Memory B cell (primary cell): ENCODE results near the gene CEBPG.

Source experiments
- ATAC-seq: fragments of 150-1000 bp; cut with Tn5 transposase; 2 replicates; pipeline ENCODE4 v1.10.0; 2021; ENCODE audit warnings: low read depth, mild to moderate bottlenecking, moderate library complexity
- DNase-seq, 2 donors: peaks; one replicate each; pipeline ENCODE4 v3.0.0; 2022; ENCODE audit warnings: low spot score in 2 of 2
- H3K27ac Mint-ChIP-seq: one replicate; pipeline ENCODE4 v1.8.0; 2022; ENCODE audit warnings: mild to moderate bottlenecking, moderate library complexity, mixed read lengths
- H3K27me3 Mint-ChIP-seq: one replicate; pipeline ENCODE4 v1.8.0; 2022; ENCODE audit warnings: mixed read lengths
- H3K36me3 Mint-ChIP-seq: one replicate; pipeline ENCODE4 v1.8.0; 2022; ENCODE audit warnings: mild to moderate bottlenecking, mixed read lengths
- H3K4me1 Mint-ChIP-seq: one replicate; pipeline ENCODE4 v1.8.0; 2022; ENCODE audit warnings: mixed read lengths
- H3K4me3 Mint-ChIP-seq: one replicate; pipeline ENCODE4 v1.8.0; 2022; ENCODE audit warnings: mild to moderate bottlenecking, moderate library complexity, mixed read lengths
- H3K9me3 Mint-ChIP-seq: one replicate; pipeline ENCODE4 v1.8.0; 2022; ENCODE audit warnings: mixed read lengths

The CEBPG gene

GRCh38 chr19:33407716-33408115, 34.2 kb downstream of the CEBPG start:
- H3K27ac Mint-ChIP-seq = no peak overlapping the region
- DNase-seq = no peak
- no peaks in the 10 kb centered on the region for H3K27me3 Mint-ChIP-seq
- peaks cover 2% of the 10 kb centered on the region for H3K4me1 Mint-ChIP-seq
- no peaks in the 10 kb centered on the region for H3K36me3 Mint-ChIP-seq
- no peak for ATAC-seq
- no peaks in the 10 kb centered on the region for H3K9me3 Mint-ChIP-seq
- H3K4me3 Mint-ChIP-seq = no peak overlapping the region

DNA sequence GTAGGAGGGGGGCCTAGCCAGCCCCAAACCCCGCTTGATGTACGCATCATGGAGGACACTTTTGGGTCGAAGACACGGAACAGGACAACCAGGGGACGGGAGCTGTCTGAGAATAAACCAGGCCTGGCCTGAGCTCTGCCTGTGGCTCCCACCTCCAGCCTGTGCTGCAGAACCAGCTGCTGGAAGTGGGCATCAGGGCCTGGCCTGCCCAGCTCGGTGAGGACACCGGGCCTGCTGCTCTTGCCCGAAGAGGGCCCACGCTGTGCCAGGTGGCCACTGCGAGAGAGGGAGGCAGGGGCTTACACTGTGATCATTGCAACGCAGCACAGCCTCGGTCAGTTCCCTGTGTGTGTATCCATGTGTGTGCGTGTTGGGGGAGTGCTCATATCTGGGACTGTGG, 34.6 kb downstream of the CEBPG start:
- no peak for ATAC-seq
- no peaks in the 10 kb centered on the region for H3K27me3 Mint-ChIP-seq
- H3K4me3 Mint-ChIP-seq = no peak overlapping the region
- no peak for DNase-seq
- H3K4me1 Mint-ChIP-seq = peaks cover 2% of the 10 kb centered on the region
- H3K27ac Mint-ChIP-seq = no peak overlapping the region
- no peaks in the 10 kb centered on the region for H3K9me3 Mint-ChIP-seq
- no peaks in the 10 kb centered on the region for H3K36me3 Mint-ChIP-seq

GRCh38 chr19:33408538-33409434, 35.3 kb downstream of the CEBPG start:
- Mint-ChIP-seq H3K9me3 (no peaks in the 10 kb centered on the region), H3K4me3 (no peak overlapping the region), H3K4me1 (peaks cover 2% of the 10 kb centered on the region), H3K27me3 (no peaks in the 10 kb centered on the region), H3K27ac (no peak overlapping the region), H3K36me3 (no peaks in the 10 kb centered on the region)
- DNase-seq (no peak), ATAC-seq (no peak)

DNA sequence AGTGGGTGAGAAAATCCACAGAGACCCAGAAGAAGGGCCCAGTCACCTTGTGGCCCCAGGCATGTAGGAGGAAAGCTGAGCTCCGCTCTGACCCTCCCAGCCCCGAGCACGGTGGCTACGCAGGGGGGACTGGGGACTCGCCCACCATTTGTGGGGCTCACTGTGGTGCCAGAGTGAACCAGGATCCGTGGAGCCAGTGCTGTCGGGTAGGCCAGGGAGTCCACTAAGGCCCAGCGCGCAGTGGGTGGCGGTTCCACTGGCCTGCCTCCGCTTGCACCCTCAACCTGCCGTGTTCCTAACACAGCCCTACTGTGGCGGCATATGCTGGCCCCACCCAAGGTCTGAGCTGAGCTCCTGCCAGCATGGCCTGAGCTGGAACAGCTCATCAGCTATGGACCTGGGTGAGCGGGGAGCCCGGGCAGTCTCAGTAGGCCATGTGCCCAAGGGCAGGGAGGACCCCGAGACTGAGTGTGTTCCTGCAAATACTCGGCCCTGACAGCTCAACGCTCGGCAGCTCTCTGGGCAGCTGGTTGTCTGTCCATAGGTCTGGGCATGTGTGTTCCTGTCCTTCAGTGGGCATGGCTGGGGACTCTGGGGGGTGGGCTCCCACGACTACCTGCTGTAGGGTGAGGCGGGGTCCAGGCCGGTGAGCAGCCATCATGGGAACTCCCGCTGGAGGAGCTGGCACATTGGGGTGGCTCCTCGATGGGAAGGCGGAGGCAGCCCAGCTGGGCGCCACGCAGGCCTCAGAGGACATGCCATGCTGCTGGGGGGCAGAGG, 36.6 kb downstream of the CEBPG start:
- no peak overlapping the region for H3K4me3 Mint-ChIP-seq
- peaks cover 2% of the 10 kb centered on the region for H3K4me1 Mint-ChIP-seq
- ATAC-seq (no peak), DNase-seq (no peak)
- H3K9me3 Mint-ChIP-seq = no peaks in the 10 kb centered on the region
- H3K36me3 Mint-ChIP-seq = no peaks in the 10 kb centered on the region
- no peaks in the 10 kb centered on the region for H3K27me3 Mint-ChIP-seq
- no peak overlapping the region for H3K27ac Mint-ChIP-seq

- Mint-ChIP-seq H3K36me3 (no peaks in the 10 kb centered on the region), H3K4me3 (no peak overlapping the region), H3K9me3 (no peaks in the 10 kb centered on the region), H3K4me1 (peaks cover 2% of the 10 kb centered on the region), H3K27me3 (no peaks in the 10 kb centered on the region), H3K27ac (no peak overlapping the region)
- DNase-seq (no peak), ATAC-seq (no peak)
These were observed 37.4 kb downstream of the CEBPG start for GRCh38 chr19:33410915-33411401.

DNA sequence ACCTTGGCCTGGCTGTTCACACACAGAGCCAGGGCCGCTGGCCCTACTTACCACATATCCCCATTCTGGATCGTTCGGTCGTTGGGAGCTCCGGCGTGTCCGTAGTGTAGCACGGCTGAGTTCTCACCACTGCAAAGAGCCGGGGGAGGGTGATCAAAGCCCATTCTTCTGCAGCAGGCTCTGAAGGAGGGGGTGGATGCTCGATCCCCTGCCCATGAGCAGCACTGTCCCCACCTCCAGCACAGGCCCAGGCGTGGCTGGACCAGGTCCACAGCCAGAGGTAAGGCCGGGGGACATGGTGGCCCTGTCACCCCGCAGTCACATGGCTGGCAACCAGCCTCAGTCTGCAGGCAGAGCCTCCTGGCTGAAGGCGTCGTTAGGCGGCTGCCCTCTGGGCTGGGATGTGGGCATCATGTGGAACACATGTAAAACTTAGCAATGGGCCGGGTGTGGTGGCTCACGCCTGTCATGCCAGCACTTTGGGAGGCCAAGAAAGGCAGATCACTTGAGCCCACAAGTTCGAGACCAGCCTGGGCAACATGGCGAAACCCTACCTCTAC, 38.2 kb downstream of the CEBPG start:
- DNase-seq = no peak
- no peaks in the 10 kb centered on the region for H3K36me3 Mint-ChIP-seq
- no peaks in the 10 kb centered on the region for H3K27me3 Mint-ChIP-seq
- ATAC-seq = no peak
- no peaks in the 10 kb centered on the region for H3K9me3 Mint-ChIP-seq
- H3K27ac Mint-ChIP-seq = no peak overlapping the region
- H3K4me1 Mint-ChIP-seq = peaks cover 4% of the 10 kb centered on the region
- no peak overlapping the region for H3K4me3 Mint-ChIP-seq

GRCh38 chr19:33412601-33413425, 39.3 kb downstream of the CEBPG start:
- peaks cover 5% of the 10 kb centered on the region for H3K4me1 Mint-ChIP-seq
- no peak overlapping the region for H3K27ac Mint-ChIP-seq
- H3K36me3 Mint-ChIP-seq = no peaks in the 10 kb centered on the region
- no peaks in the 10 kb centered on the region for H3K27me3 Mint-ChIP-seq
- DNase-seq (no peak), ATAC-seq (no peak)
- H3K9me3 Mint-ChIP-seq = no peaks in the 10 kb centered on the region
- H3K4me3 Mint-ChIP-seq = no peak overlapping the region

DNA sequence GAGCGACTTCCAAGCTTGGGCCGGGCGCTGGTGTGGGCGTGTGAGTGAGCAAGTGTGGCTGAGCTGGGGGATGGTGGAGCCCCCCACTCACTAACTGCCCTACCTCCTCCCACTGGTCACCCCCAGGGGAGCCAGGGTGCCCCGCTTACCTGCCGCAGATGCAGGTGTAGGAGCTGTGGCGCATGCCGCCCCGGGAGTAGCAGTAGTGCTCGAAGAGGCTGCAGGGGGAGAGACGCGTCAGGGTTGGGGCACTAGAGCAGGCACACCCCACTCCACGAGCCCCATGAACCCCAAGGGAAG, 39.9 kb downstream of the CEBPG start:
- Mint-ChIP-seq H3K4me3 (no peak overlapping the region), H3K27ac (no peak overlapping the region), H3K9me3 (no peaks in the 10 kb centered on the region), H3K4me1 (peaks cover 5% of the 10 kb centered on the region), H3K36me3 (no peaks in the 10 kb centered on the region), H3K27me3 (no peaks in the 10 kb centered on the region)
- DNase-seq (no peak), ATAC-seq (no peak)

- no peaks in the 10 kb centered on the region for H3K9me3 Mint-ChIP-seq
- ATAC-seq (no peak), DNase-seq (no peak)
- no peak overlapping the region for H3K27ac Mint-ChIP-seq
- peaks cover 5% of the 10 kb centered on the region for H3K4me1 Mint-ChIP-seq
- no peak overlapping the region for H3K4me3 Mint-ChIP-seq
- H3K27me3 Mint-ChIP-seq = no peaks in the 10 kb centered on the region
- no peaks in the 10 kb centered on the region for H3K36me3 Mint-ChIP-seq
These were observed 40.6 kb downstream of the CEBPG start for GRCh38 chr19:33413868-33414666.

DNA sequence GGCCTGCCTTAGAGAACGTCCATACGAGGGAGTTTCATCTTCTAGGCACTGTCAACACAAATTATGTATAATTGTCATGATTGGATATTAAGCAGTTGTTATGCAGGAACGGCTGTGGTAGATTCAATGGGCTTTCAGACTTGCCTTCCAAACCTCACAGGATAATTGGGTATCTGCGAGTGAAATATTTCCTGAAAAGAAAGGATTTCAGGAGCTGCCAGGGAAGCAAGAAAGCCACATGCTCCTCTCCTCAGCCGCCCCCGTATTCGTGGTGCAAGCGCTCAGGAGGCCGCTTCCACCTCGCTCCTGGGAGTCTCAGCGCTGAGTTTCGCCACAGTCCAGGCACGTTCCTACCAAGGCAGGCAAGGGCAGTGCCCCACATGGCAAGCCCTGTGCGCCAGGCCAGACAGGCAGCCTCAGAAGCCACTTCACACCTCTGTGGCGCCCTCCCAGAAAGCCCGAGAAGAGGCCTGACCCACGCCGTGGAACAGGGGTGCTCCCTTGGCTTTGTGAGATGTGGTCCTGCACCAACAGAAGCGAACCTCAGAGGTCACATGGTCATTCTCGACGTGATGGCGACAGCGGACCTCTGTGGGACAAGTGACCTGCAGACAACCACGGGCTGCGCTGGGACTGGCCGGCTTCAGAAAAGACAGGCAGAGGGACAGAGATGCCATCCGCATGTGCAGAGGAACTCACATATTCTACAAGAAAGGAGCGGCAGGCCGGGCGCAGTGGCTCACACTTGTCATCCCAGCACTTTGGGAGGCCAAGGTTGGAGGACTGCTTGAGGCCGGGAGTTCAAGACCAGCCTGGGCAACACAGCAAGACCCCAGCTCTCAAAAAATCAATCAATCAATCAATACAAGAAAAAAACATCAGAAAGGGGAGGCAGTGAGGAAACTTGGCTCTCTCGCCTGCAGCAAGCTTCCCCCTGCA, 41.4 kb downstream of the CEBPG start:
- Mint-ChIP-seq H3K9me3 (no peaks in the 10 kb centered on the region), H3K36me3 (no peaks in the 10 kb centered on the region), H3K4me3 (no peak overlapping the region), H3K27ac (no peak overlapping the region), H3K4me1 (peaks cover 5% of the 10 kb centered on the region), H3K27me3 (no peaks in the 10 kb centered on the region)
- no peak for DNase-seq
- no peak for ATAC-seq

DNA sequence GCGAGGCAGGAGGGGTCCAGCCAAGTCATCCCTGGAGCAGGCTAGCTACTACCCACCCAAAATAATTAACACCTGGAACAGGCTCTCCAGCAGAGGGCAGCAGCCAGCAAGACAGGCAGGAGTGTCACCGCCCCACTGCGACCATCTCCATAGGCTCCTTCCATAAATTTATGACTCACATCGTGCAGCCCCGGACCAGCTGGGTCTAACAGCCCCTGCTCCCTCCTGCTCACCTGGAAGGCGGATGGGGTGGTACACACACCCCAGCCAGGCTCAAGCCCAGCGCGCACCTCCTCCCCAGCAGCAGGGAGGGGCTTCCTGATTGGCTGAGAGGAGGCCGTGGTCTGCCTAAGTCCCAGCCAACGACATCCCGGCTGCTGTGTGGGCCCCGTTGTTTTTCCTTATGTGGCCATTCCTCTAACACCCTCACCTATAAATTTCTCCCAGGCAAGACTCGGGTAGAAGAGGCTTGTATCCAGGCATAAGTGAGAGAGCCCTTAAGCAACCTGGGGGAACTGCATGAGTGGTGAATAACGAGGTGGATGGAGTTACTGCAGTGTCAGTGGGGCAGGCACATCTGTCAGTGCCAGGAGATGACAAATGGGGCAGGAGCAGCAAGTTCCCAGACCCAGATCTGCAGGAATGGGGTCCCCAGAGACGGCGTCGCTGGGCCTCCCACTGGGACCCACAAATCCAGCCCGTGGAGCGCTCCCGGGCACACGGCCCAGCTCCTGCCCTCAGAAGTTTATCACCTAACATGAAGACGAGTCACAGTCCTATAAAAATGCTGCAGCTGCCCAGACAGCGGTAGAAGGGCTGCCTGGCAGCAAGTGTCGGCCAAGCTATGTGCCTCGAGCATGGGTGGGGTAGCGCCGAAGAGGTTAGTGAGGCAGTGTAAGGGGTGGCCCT, 43.1 kb downstream of the CEBPG start:
- ATAC-seq = peak; percentile 78
- peak; percentile 44 to 59 for DNase-seq
- Mint-ChIP-seq H3K36me3 (no peaks in the 10 kb centered on the region), H3K27me3 (no peaks in the 10 kb centered on the region), H3K9me3 (no peaks in the 10 kb centered on the region), H3K4me3 (peak overlapping the region; percentile 68), H3K27ac (no peak overlapping the region), H3K4me1 (peaks cover 5% of the 10 kb centered on the region)

- peaks cover 5% of the 10 kb centered on the region for H3K4me1 Mint-ChIP-seq
- no peak overlapping the region for H3K4me3 Mint-ChIP-seq
- no peak for DNase-seq
- no peaks in the 10 kb centered on the region for H3K9me3 Mint-ChIP-seq
- no peak overlapping the region for H3K27ac Mint-ChIP-seq
- H3K36me3 Mint-ChIP-seq = no peaks in the 10 kb centered on the region
- no peak for ATAC-seq
- no peaks in the 10 kb centered on the region for H3K27me3 Mint-ChIP-seq
These were observed 44.2 kb downstream of the CEBPG start for GRCh38 chr19:33417751-33418150.
